Measurements from ENCODE around the gene SLC22A5. TPM values are rescaled to one million over a fixed set of nuclear protein-coding genes. Genes with fewer than 3 reads are reported as not detected.

The SLC22A5 gene
- total RNA-seq, 2 experiments from 2014 or later = 2.8 to 3.6 TPM

DNA sequence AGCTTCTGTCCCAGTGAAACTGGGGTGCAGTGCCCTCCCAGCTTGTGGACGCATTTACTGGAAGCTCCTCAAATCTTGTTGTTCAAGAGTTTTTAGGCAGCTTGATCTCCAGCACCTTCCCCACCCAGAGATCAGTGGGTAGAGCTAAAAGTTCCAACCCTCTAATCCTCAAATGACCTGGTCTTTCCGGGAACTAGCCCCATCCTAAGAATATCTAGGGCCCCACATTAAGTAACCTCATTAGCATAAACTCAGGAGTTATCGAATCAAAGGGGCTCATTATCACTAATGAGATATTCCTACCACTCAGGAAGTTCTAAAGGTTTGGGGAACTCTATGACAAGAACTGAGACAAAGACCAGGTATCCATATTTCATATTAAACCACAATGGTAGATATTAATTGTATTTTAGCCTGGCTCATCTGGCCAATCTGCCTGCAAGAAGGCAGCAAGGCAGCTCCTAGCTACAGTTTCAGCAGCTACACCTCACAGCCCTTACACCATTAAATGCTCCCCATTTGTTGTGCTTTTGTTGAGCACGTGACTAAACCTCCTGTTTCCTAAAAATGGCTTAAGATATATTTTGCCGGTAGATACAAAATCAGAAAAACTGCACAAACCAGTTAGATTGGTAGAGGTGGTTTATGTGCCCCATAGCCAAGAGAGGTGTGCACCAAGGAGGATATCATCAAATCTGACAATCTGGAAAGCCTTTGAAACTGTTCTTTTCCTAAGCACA, 24.6 kb upstream of the SLC22A5 start:
- CTCF ChIA-PET = no interaction called here
- POLR2A ChIA-PET = no interaction called here
- no peak for DNase-seq
- intact Hi-C loops (cut with micrococcal nuclease) = no loop called here
- Mint-ChIP-seq H3K9me3 (no peaks in the 10 kb centered on the region), H3K27ac (no peak overlapping the region), H3K36me3 (peaks cover 9% of the 10 kb centered on the region), H3K4me1 (ENCODE audit: low read depth) (no peaks in the 10 kb centered on the region), H3K4me3 (no peak overlapping the region), H3K27me3 (no peaks in the 10 kb centered on the region)

DNA sequence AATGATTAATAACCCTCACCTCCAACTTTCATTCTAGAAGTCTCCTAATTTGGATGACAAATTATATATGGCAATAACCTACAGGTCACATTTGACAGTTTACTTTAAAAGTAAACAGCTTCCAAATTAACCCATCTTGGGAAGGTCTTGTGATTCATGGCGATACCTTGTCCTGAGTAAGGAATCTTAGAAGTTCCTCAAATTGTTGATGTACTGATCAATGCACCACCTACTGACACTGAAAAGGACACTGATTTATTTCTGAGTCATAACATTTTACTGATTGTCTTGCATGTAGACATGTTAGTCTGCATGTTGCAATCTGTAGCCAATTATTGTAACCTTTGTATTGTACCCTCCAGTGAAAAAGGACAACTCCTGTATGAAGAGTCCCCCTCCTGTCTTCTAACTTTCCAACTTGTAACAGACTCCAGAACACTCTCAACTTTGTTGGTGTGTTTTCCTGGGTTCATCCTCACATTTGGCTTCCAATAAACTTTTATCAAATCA, 16.0 kb upstream of the SLC22A5 start:
- H3K36me3 Mint-ChIP-seq = peaks cover 5% of the 10 kb centered on the region
- H3K4me3 Mint-ChIP-seq = no peak overlapping the region
- H3K4me1 Mint-ChIP-seq (ENCODE audit: low read depth) = no peaks in the 10 kb centered on the region
- H3K27me3 Mint-ChIP-seq = no peaks in the 10 kb centered on the region
- POLR2A ChIA-PET = no interaction called here
- intact Hi-C loops (cut with micrococcal nuclease) = no loop called here
- H3K9me3 Mint-ChIP-seq = no peaks in the 10 kb centered on the region
- DNase-seq = no peak
- CTCF ChIA-PET = no interaction called here
- no peak overlapping the region for H3K27ac Mint-ChIP-seq

DNA sequence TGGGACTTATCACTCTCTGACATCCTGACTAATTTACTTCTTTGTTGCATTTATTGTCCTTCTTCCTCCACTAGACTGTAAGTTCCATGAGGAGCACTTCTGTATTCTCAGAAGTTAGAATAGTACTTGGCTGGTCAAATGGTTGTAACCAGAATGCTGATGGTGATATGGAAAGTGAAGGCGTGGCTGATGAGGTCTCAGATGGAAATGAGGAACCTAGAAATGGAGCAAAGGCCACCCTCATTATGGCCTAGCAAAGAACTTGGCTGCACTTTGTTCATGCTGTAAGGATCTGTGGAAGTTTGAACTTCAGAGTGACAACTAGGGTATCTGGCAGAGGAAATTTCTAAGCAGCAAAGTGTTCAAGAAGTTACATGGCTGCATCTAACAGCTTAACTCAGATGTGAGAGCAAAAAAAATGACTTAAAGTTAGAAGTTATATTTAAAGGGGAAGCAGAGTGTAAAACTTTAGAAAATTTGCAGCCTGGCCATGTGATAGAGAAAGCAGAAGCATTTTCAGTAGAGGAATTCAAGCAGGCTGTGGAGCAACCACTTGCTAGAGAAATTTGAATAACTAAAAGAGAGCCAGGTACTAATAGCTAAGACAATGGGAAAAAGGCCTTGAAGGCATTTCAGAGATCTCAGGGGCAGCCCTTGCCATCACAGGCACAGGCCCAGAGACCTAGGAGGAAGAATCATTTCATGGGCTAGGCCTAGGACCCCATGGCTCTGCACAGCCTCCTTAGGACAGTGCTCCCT, 14.9 kb upstream of the SLC22A5 start:
- H3K36me3 Mint-ChIP-seq = peaks cover 3% of the 10 kb centered on the region
- H3K27me3 Mint-ChIP-seq = no peaks in the 10 kb centered on the region
- intact Hi-C loops (cut with micrococcal nuclease) = no loop called here
- H3K9me3 Mint-ChIP-seq = no peaks in the 10 kb centered on the region
- no peak overlapping the region for H3K27ac Mint-ChIP-seq
- no peak overlapping the region for H3K4me3 Mint-ChIP-seq
- ChIA-PET POLR2A (no interaction called here), CTCF (no interaction called here)
- DNase-seq = no peak
- H3K4me1 Mint-ChIP-seq (ENCODE audit: low read depth) = no peaks in the 10 kb centered on the region

DNA sequence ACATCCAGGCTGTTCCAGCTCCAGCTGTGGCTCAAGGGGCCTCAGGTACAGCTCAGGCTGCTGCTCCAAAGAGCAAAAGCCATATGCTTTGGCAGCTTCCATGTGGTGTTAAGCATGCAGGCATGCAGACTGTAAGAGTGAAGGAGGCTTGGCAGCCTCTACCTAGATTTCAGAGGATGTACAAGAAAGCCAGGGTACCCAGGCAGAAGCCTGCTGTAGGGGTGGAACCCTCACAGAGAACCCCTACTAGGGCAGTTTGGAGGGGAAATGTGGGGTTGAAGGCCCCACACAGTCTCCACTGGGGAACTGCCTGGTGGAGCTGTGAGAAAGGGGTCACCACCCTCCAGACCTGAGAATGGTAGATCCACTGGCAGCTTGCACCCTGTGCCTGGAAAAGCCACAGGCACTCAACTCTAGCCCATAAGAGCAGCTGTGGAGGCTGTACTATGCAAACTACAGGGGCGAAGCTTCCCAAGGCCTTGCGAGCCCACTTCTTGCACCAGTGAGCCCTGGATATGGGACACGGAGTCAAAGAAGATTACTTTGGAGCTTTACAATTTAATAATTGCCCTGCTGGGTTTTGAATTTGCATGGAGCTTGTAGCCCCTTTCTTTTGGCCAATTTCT, 14.3 kb upstream of the SLC22A5 start:
- no peaks in the 10 kb centered on the region for H3K27me3 Mint-ChIP-seq
- H3K4me1 Mint-ChIP-seq (ENCODE audit: low read depth) = no peaks in the 10 kb centered on the region
- H3K9me3 Mint-ChIP-seq = no peaks in the 10 kb centered on the region
- no peak for DNase-seq
- CTCF ChIA-PET = no interaction called here
- POLR2A ChIA-PET = no interaction called here
- H3K27ac Mint-ChIP-seq = no peak overlapping the region
- H3K36me3 Mint-ChIP-seq = no peaks in the 10 kb centered on the region
- no peak overlapping the region for H3K4me3 Mint-ChIP-seq
- intact Hi-C loops (cut with micrococcal nuclease) = no loop called here

DNA sequence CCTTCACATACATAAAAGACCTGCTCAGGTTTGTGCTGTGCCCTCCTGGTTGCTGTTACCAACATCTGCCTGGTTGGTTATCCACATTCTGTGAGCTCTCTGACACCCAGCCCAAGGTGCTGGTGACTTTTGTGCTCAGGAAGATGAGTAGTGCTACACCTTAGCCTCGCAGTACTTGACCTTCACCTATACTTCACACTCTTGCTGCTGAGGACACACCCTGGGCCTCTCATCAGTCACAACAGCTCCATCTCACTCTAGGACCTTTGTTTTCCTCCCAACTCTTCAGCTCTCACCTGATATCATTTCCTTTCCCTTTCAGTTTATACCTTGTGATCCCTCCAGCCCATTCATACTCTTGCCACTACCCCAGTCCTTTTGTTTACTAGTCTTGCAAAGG, 10.7 kb upstream of the SLC22A5 start:
- H3K36me3 Mint-ChIP-seq = no peaks in the 10 kb centered on the region
- H3K27me3 Mint-ChIP-seq = no peaks in the 10 kb centered on the region
- H3K4me1 Mint-ChIP-seq (ENCODE audit: low read depth) = no peaks in the 10 kb centered on the region
- ChIA-PET CTCF (interaction anchor here (0.7 to 1.2 kb wide), 2 partner anchors 121 to 142 kb away, joined by 3 read pairs; no protein-coding TSS in a partner anchor), POLR2A (no interaction called here)
- no peak overlapping the region for H3K27ac Mint-ChIP-seq
- no peak for DNase-seq
- no peak overlapping the region for H3K4me3 Mint-ChIP-seq
- intact Hi-C loops (cut with micrococcal nuclease) = no loop called here
- H3K9me3 Mint-ChIP-seq = no peaks in the 10 kb centered on the region

DNA sequence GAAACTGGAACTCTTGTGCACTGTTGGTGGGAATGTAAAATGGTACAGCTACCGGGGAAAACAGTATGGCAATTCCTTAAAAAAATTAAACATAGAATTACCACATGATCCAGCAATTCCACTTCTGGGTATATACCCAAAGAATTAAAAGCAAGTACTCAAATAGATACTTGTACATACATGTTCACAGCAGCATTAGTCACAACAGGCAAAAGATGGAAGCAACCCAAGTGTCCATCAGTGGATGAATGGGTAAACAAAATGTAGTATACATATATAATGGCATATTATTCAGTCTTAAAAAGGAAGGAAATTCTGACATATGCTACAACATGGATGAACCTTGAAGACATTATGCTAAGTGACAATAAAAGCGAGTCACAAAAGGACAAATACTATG, 7.4 kb upstream of the SLC22A5 start:
- ChIA-PET POLR2A (no interaction called here), CTCF (no interaction called here)
- no peaks in the 10 kb centered on the region for H3K4me1 Mint-ChIP-seq (ENCODE audit: low read depth)
- no peak overlapping the region for H3K4me3 Mint-ChIP-seq
- DNase-seq = no peak
- intact Hi-C loops (cut with micrococcal nuclease) = no loop called here
- no peaks in the 10 kb centered on the region for H3K9me3 Mint-ChIP-seq
- no peaks in the 10 kb centered on the region for H3K27me3 Mint-ChIP-seq
- no peaks in the 10 kb centered on the region for H3K36me3 Mint-ChIP-seq
- H3K27ac Mint-ChIP-seq = no peak overlapping the region

DNA sequence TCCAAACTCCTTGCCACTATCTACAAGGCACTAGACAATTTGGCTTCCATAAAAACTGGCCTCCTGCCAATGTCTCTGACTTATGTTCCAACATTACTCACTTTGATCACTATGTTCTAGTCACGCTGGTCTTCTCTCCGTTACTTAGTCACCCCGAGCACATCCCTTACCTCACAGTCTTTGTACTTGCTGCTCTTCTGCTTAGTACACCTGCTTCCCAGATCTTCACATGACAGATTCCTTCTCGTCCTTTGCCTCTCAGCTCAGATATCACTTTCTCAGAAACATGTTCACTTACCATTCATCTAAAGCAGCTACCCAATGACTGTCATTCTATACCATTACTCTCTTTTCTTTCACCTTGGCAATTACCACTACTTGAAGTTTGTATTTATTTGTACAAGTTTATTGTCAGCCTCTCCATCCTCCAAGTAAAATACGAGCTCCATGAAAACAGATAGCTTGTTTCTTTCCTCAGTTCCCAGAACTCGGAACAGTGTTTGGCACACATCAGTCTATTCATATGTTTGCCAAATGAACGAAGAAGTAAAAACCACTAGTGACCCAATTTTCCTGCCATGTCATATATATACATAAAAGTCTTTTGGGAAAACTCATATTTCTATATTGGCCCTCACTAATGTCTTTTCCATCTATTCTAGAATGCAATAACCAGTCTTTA, 5.9 kb upstream of the SLC22A5 start:
- no peaks in the 10 kb centered on the region for H3K9me3 Mint-ChIP-seq
- H3K27me3 Mint-ChIP-seq = no peaks in the 10 kb centered on the region
- H3K27ac Mint-ChIP-seq = no peak overlapping the region
- ChIA-PET POLR2A (no interaction called here), CTCF (no interaction called here)
- H3K4me3 Mint-ChIP-seq = no peak overlapping the region
- no peaks in the 10 kb centered on the region for H3K36me3 Mint-ChIP-seq
- intact Hi-C loops (cut with micrococcal nuclease) = no loop called here
- DNase-seq = peak; percentile 22
- H3K4me1 Mint-ChIP-seq (ENCODE audit: low read depth) = no peaks in the 10 kb centered on the region

DNA sequence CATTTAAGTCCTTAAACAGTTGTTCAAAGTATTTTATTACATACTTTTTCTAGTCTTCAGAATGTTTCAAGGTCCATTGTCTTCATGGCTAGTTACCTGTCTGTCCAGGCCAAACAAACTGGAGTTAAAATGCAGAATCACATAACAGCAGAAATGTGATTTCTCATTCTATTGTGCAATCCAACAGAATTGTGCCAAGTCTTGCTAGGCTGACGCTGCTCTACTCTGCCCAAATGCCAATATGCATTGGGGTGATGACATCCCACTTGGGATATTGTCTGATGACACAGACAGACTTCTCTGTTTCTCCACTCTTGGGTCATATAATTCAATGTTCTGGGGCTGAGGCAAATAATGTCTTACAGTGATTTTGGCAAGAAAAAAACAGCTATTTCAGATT, 5.2 kb upstream of the SLC22A5 start:
- Mint-ChIP-seq H3K9me3 (no peaks in the 10 kb centered on the region), H3K4me1 (ENCODE audit: low read depth) (peaks cover 4% of the 10 kb centered on the region), H3K4me3 (no peak overlapping the region), H3K27me3 (no peaks in the 10 kb centered on the region), H3K27ac (no peak overlapping the region), H3K36me3 (no peaks in the 10 kb centered on the region)
- CTCF ChIA-PET = no interaction called here
- DNase-seq = no peak
- POLR2A ChIA-PET = no interaction called here
- intact Hi-C loops (cut with micrococcal nuclease) = no loop called here

DNA sequence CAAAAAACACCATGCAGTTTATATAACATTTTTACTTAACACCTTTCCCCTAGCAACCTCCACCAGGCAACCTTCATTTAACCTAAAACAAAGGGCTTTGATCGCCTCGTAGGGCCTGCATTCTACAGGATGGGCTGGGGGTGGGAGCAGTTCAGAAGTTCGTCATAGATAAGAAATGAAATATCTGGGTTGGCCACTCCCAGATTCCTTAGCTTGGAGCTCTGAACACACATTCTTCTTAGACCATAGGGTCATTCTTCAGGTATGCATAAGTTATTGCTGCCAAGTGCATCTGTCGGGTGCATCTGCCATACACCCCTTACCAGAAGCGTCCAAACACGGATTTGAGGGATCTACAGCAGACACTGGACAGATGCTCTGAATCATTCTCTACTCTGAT, 4.3 kb upstream of the SLC22A5 start:
- Mint-ChIP-seq H3K4me1 (ENCODE audit: low read depth) (peaks cover 4% of the 10 kb centered on the region), H3K27me3 (no peaks in the 10 kb centered on the region), H3K36me3 (no peaks in the 10 kb centered on the region), H3K4me3 (no peak overlapping the region), H3K9me3 (no peaks in the 10 kb centered on the region), H3K27ac (no peak overlapping the region)
- CTCF ChIA-PET = interaction anchor here (0.7 to 4.5 kb wide), 2 partner anchors 41 to 93 kb away, joined by 3 to 15 read pairs; no protein-coding TSS in a partner anchor
- no peak for DNase-seq
- intact Hi-C loops (cut with micrococcal nuclease) = no loop called here
- POLR2A ChIA-PET = no interaction called here

DNA sequence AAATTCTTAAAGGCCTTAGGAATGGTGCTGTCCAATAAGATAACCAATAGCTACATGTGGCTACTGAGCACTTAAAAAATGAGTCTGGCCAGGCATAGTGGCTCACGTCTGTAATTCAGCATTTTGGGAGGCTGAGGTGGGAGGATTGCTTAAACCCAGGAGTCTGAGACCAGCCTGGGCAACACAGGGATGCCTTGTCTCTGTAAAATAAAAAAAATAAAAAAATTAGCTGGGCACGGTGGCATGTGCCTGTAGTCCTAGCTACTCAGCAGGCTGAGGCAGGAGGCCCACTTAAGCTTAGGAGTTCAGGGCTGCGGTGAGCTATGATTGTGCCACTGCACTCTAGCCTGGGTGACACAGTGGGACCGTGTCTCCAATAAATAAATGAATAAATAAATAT, 1.3 kb upstream of the SLC22A5 start:
- CTCF ChIA-PET = interaction anchor here (1.5 to 4.5 kb wide), 3 partner anchors 96 to 178 kb away, joined by 3 to 16 read pairs (median 15); no protein-coding TSS in a partner anchor
- no peak for DNase-seq
- intact Hi-C loops (cut with micrococcal nuclease) = loop anchor here (2.0 kb wide), 1 partner anchor 73 kb away; the partner anchor contains the start of gene SLC22A4
- H3K4me1 Mint-ChIP-seq (ENCODE audit: low read depth) = peaks cover 24% of the 10 kb centered on the region
- no peaks in the 10 kb centered on the region for H3K27me3 Mint-ChIP-seq
- H3K27ac Mint-ChIP-seq = no peak overlapping the region
- POLR2A ChIA-PET = no interaction called here
- no peaks in the 10 kb centered on the region for H3K36me3 Mint-ChIP-seq
- no peak overlapping the region for H3K4me3 Mint-ChIP-seq
- no peaks in the 10 kb centered on the region for H3K9me3 Mint-ChIP-seq

DNA sequence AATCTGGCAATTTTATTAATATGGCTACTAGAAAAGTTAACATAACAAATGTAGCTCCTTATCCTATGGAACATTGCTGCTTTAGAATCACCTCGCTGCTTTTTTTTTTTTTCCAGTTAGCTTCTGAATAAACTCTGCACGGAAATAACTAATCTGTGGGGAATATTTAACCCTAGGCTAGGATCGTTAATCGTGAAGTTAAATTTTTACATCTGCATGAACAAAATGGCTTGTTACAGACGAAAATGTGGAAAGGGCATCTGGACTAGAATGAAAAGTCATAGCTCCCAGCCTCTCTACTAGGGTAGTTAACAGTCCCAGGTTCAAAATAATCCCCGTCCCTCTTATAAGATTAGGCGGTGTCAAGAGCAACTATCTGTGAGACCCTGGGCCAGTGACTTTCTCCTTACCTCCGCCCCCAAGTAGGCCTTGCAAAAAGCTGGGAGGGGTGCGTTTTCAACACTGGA, 470 bp upstream of the SLC22A5 start:
- peaks cover 24% of the 10 kb centered on the region for H3K4me1 Mint-ChIP-seq (ENCODE audit: low read depth)
- DNase-seq = no peak
- intact Hi-C loops (cut with micrococcal nuclease) = loop anchor here (1.0 to 2.0 kb wide), 2 partner anchors 74 to 97 kb away; partner anchors contain the start of gene SLC22A4
- H3K27ac Mint-ChIP-seq = no peak overlapping the region
- ChIA-PET CTCF (interaction anchor here (0.6 to 4.5 kb wide), 13 partner anchors 10 to 306 kb away, joined by 3 to 16 read pairs (median 3); no protein-coding TSS in a partner anchor), POLR2A (interaction anchor here (0.6 to 1.7 kb wide), 8 partner anchors 10 to 682 kb away, joined by 3 to 18 read pairs (median 3); partner anchors contain the start of genes HSPA4 and SLC22A4)
- no peaks in the 10 kb centered on the region for H3K9me3 Mint-ChIP-seq
- peak overlapping the region; percentile 76 for H3K4me3 Mint-ChIP-seq
- H3K27me3 Mint-ChIP-seq = no peaks in the 10 kb centered on the region
- no peaks in the 10 kb centered on the region for H3K36me3 Mint-ChIP-seq
